ENCODE data around the gene GMPR.

GRCh38 chr6:16236009-16236501, 2.3 kb upstream of the GMPR start:
- TF ChIP-seq CTCF (conservative IDR thresholded peaks at IDR 0.05; ENCODE audit: low read length) (no peak), EZH2phosphoT487 (IDR thresholded peaks at IDR 0.05; ENCODE audit: borderline replicate concordance) (no peak)

All from Loucy (cell line).